ENCODE measurements around the gene LZTFL1. TPM values are rescaled to one million over a fixed set of nuclear protein-coding genes. Genes with fewer than 3 reads are reported as not detected.

LZTFL1 gene
- total RNA-seq, 1 experiment from 2014 or later: 9.1 TPM

GRCh38 chr3:45826321-45826720 lies 15.6 kb downstream of the LZTFL1 start:
- ChIA-PET CTCF (interaction anchor here (0.6 to 1.3 kb wide), 6 partner anchors 29 to 112 kb away, joined by 3 to 5 read pairs (median 3); no protein-coding TSS in a partner anchor), POLR2A (no interaction called here)
- peaks cover 2% of the 10 kb centered on the region; the same call in 1 of the 2 replicates for H3K36me3 Mint-ChIP-seq
- no peak for TF ChIP-seq KAT7 (CRISPR knock-in tag; IDR thresholded peaks at IDR 0.05; ENCODE audit: borderline replicate concordance)
- no peak for TF ChIP-seq PRRX2 (CRISPR knock-in tag; IDR thresholded peaks at IDR 0.05)
- no peak for TF ChIP-seq OVOL2 (CRISPR knock-in tag; IDR thresholded peaks at IDR 0.05; ENCODE audit: borderline replicate concordance)
- no peak for TF ChIP-seq ZBTB43 (CRISPR knock-in tag; IDR thresholded peaks at IDR 0.05)
- no peak for TF ChIP-seq ZNF423 (CRISPR knock-in tag; IDR thresholded peaks at IDR 0.05)
- TF ChIP-seq PREB (CRISPR knock-in tag; IDR thresholded peaks at IDR 0.05; ENCODE audit: borderline replicate concordance): no peak
- TF ChIP-seq RORB (CRISPR knock-in tag; IDR thresholded peaks at IDR 0.05): no peak
- TF ChIP-seq ZNF416 (CRISPR knock-in tag; IDR thresholded peaks at IDR 0.05): no peak
- TF ChIP-seq HMGXB4 (CRISPR knock-in tag; IDR thresholded peaks at IDR 0.05): no peak
- no peak for TF ChIP-seq FOXK1 (CRISPR knock-in tag; IDR thresholded peaks at IDR 0.05)
- TF ChIP-seq USF2 (CRISPR knock-in tag; IDR thresholded peaks at IDR 0.05): no peak
- no peak for TF ChIP-seq ZNF317 (CRISPR knock-in tag; IDR thresholded peaks at IDR 0.05; ENCODE audit: borderline replicate concordance, low read depth)
- TF ChIP-seq NR3C1 (CRISPR knock-in tag; conservative IDR thresholded peaks at IDR 0.05; ENCODE audit: low read depth): no peak
- no peak for TF ChIP-seq JAZF1 (CRISPR knock-in tag; IDR thresholded peaks at IDR 0.05)
- TF ChIP-seq ETV6 (CRISPR knock-in tag; IDR thresholded peaks at IDR 0.05): no peak
- no peak for TF ChIP-seq EMX1 (CRISPR knock-in tag; IDR thresholded peaks at IDR 0.05)
- TF ChIP-seq ZNF532 (CRISPR knock-in tag; IDR thresholded peaks at IDR 0.05; ENCODE audit: borderline replicate concordance): no peak
- TF ChIP-seq ZNF263 (CRISPR knock-in tag; IDR thresholded peaks at IDR 0.05; ENCODE audit: low read depth): no peak
- TF ChIP-seq RELA (CRISPR knock-in tag; IDR thresholded peaks at IDR 0.05; ENCODE audit: borderline replicate concordance): no peak
- TF ChIP-seq HMGA2 (CRISPR knock-in tag; IDR thresholded peaks at IDR 0.05): no peak
- ATAC-seq (no peak), DNase-seq (ENCODE audit: low spot score) (no peak)
- no peaks in the 10 kb centered on the region for H3K9me3 Mint-ChIP-seq
- H3K4me1 Mint-ChIP-seq: no peaks in the 10 kb centered on the region
- H3K27me3 Mint-ChIP-seq (ENCODE audit: low read depth): no peaks in the 10 kb centered on the region
- H3K4me3 Mint-ChIP-seq: no peak overlapping the region
- H3K27ac Mint-ChIP-seq: no peak overlapping the region

Measured in WTC11 (cell line).